Erythroblast (primary cell): ENCODE data around the gene CPLX3.

Experiments
- DNase-seq, 2 experiments: peaks; one replicate each; lab custom pipeline; 2025; lab: John Stamatoyannopoulos, UW
- GATA1 ChIP-seq: IDR thresholded peaks from 2 replicates; pipeline ENCODE4 v1.6.1; 2011; ENCODE audit warnings: low read depth, mild to moderate bottlenecking, control low read depth, low read length, moderate library complexity
- POLR2A ChIP-seq: IDR thresholded peaks from 2 replicates; pipeline ENCODE4 v1.6.1; 2011; ENCODE audit warnings: mild to moderate bottlenecking, low read length

The CPLX3 gene

DNA sequence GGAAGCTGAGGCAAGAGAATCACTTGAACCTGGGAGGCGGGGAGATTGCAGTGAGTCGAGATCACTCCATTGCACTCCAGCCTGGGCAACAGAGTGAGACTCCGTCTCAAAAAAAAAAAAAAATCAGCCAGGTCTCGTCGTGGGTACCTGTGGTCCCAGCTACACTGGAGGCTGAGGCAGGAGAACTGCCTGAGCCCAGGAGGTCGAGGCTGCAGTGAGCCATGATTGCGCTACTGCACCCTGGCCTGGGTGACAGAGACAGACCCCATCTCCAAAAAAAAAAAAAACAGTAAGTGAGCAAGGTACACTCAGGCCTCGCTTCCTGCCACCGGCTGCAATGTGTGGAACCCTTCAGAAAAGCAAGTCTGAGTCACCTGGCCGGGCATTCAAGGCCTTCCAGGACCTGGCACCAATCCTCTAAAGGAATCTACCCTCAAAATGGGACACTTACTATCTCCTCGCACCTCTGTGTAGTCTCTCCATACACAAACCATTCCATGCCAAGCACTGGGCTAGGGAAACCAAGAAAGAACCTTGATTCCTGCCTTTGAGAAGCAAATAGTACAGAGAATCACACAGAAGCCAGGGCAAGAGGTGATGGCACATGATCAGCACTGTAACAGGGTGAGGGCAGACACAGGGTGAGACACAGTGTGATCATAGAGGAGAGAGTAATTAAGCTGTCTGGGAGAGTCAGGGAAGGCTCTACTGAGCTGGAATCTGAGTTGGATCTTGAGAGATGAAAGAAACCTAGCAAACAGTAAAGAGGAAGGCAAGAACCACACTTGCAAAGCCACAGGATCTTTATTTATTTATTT, 37.0 kb downstream of the CPLX3 start:
- TF ChIP-seq GATA1, result no peak
- TF ChIP-seq POLR2A, result no peak
- no peak for DNase-seq

DNA sequence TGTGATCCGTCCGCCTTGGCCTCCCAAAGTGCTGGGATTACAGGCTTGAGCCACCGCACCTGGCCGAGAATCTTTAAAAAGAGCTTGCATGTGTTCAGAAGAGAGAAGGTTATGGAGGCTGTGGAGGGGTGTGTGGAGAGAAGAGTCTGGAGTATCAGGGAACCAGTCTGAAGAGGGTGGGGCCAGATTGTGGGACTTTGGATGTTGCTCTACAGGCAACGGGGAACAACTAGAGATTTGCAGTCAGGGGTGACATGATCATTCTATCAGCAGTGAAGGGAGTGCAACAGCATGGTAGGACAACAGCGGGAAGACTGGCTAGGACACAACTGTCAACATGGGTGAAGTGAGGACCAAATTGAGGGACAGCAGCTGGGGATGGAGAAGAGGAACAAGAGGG, 37.9 kb downstream of the CPLX3 start:
- DNase-seq, result no peak
- no peak for TF ChIP-seq GATA1
- TF ChIP-seq POLR2A, result no peak

DNA sequence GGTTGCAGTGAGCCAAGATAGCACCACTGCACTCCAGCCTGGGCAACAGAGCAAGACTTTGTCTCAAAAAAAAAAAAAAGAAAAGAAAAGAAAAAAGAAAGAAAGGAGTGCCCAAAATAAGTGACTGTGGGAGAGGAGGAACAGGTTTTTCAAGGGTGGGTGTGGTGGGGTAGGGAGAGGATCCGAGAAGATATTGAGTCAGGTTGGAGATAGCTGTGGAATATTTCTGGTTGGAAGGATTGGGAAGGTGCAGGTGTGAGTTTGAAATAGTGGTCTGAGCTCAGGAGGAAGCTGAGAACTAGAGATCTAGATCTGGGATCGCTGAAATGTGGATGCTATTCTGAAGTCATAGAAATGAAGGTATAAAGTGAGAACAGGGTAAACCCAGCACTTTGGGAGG, 38.9 kb downstream of the CPLX3 start:
- TF ChIP-seq GATA1 (no peak), POLR2A (no peak)

DNA sequence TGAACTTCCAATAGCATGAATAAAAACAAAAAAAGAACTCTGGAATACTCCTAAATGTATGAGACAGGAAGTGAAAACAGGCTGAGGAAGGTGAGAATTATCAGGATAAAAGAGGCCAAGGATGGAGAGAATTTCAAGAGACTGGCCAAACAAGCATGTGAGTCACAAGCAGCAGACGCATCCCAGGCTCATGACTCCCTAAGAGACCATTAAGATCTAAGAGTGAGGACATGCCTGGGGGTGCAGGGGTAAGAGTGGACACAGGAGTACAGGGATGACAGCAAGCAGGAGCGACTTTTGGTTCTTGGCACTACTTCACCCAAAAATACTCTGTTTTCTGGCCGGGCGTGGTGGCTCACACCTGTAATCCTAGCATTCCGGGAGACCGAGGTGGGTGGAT, 39.7 kb downstream of the CPLX3 start:
- TF ChIP-seq GATA1 (no peak), POLR2A (no peak)
- DNase-seq, result no peak

More for the DNA sequence above, 38.9 kb downstream of the CPLX3 start:
- DNase-seq, result no peak

- no peak for TF ChIP-seq POLR2A
- TF ChIP-seq GATA1, result no peak
- DNase-seq, result peak; percentile 21 to 68
Measured at GRCh38 chr15:74867466-74868038, 41.1 kb downstream of the CPLX3 start.

DNA sequence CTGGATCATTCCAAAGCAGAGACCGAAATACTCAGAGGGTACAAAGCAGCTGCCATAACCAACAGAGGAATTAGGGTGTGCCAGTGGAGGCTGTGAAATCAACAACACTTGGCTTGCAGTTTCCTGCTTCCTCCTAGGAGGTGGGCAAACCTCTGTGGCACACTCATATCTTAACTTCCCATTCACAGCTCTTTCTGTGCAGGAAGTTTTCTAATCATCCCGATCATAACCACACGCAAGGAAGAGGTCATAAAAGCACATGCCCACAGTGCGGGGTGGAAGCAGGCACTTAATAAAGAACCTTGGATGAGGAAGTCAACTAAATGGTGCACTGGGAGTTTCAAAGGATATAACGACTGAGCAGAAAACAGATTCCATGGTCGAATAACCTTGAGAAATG, 41.6 kb downstream of the CPLX3 start:
- DNase-seq, result no peak
- TF ChIP-seq POLR2A (no peak), GATA1 (no peak)

DNA sequence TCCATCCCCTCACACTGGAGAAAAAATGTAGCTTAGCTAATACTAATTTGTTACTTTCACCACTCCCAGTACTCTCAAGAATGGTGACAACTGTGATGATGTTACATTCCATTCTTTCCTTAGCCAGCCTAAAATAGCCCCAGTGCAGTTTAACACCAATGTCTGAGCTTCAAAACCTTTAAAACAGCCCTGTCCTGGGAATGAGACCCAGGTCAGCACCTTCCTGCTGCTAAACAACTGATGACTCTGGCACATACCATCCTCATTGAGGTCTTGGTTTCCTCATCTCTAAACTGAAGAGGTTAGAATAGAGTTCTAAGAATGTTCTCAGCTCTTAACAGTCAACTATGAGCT, 42.9 kb downstream of the CPLX3 start:
- TF ChIP-seq GATA1, result no peak
- TF ChIP-seq POLR2A, result no peak
- DNase-seq, result no peak

- TF ChIP-seq GATA1 (no peak), POLR2A (no peak)
- DNase-seq, result no peak
Measured at GRCh38 chr15:74869726-74870407, 43.4 kb downstream of the CPLX3 start.

DNA sequence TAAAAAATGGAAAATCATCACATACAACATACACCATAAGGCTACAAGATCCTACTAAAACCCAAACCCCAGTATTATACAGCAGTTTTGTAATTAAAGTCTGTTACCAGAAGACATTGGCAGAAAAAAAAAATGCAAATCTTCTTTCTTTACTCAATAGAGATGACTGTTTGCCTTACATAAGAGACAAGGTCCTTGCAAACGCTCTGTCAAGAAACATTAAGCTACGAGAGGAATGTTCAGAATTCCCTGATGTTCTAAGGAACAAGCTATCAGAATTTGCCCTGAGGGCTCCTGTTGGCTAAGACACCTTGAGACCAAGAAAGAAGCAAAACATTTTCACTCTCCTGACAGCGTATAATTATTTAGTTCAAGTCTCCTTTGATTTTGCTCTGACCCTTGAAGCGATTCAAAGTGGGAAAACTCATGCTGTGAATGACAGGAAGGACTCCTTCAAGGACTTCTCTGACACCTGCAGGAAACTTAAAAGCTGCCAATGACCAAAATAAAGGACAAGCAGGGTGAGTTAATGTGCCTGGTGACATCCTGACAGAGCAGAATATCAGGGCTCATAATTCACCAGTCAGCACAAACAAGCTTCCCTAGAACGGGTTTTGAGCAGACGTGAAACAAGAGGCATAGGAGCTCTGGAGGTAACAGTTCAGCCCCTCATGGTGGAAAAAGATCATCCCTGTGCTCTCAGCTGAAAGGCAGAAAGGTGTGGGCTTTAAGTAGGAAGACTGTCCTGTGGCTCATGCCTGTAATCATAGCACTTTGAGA, 44.2 kb downstream of the CPLX3 start:
- no peak for DNase-seq

DNA sequence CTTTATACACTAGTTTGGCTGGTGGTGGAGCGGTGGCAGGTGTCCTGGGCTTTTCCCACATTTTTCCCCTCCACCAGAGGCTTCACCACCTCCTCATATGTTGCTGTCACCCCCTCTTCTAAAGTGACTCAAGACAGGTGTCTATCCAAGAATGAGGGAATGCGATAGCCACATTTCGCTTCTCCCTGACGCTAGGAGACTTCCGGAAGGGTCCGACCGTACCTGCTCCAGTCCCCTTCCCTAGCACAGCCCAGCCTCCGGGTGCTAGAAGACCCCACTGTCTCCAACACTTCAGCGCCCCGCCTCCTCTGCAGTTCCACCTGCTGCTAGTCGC, 46.2 kb downstream of the CPLX3 start:
- DNase-seq, result no peak
- TF ChIP-seq GATA1, result no peak
- TF ChIP-seq POLR2A, result no peak

More for the DNA sequence above, 44.2 kb downstream of the CPLX3 start:
- TF ChIP-seq POLR2A (no peak), GATA1 (no peak)

DNA sequence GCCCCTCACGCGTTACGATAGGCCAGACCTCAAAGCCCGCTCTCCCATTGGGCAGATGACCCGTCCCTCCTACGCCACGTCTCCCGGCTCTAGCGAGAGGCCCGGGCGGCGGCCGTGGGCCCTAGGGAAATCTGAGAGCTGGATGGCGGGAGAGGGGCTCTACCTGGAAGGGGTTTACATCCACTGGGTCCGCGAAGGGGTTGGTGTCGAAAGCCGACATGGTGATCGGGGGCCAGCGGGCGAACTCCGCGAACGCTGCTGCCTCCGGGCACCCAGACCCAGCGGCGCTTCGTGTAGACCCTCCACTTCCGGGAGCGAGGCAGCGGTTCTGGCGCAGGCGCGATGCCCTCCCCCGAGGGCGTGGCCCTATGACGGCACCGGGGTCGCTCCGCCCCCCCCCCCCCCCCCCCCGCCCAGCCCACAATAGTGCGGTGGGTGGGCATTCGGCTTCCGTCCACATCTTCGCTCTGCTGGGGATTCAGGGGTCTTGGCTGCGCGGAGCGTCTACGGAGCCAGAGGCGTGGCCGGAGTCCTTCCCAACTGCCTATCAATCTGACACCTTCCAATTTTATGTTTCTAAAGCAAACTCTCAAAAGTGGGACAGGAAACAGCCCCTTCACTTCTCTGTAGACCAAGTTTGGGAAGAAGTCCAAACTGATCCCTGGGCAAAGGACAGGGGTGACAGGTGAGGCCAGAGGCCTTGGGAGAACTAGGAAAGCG, 46.8 kb downstream of the CPLX3 start, which contains the start of gene SCAMP2:
TSS of gene SCAMP2 (minus strand) at position 330 of the 720 bp plus-strand sequence. CDS start at position 220, 110 bp downstream.
- TF ChIP-seq POLR2A, result peak; percentile 85
- TF ChIP-seq GATA1, result no peak
- peak; percentile 94 to 95 for DNase-seq

GRCh38 chr15:74873756-74874424, 47.5 kb downstream of the CPLX3 start:
- peak in 1 of 2 experiments; percentile 51 for DNase-seq
- no peak for TF ChIP-seq GATA1
- TF ChIP-seq POLR2A, result no peak

DNA sequence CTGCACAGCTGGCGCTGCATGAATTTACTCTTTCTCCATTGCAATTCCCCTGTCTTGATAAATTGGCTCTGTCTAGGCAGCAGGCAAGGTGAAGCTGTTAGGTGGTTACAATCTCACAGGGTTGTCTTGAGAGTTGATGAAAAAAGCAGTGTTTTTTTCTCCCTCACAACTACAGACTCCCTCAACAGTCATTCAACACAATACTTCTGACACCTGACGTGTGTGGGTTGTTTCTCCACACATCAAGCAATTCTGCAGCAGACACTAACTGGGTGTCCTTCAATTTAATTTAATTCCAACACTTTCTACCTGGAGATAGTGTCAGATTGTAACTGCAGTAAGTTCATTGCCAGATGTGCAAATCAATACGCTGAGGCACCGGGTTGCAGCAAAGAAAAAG, 51.8 kb downstream of the CPLX3 start:
- TF ChIP-seq GATA1 (no peak), POLR2A (no peak)
- no peak for DNase-seq
